Heart right ventricle (tissue), 16 donors: Measurements from ENCODE around the gene RRM2. TPM values are rescaled to one million over a fixed set of nuclear protein-coding genes. Genes with fewer than 3 reads are reported as not detected.

Source experiments
- ATAC-seq, 8 donors: fragments of 200-7000 bp; cut with Tn5 transposase; one replicate each; pipeline ENCODE4 v1.9.1; 2020; ENCODE audit warnings: mild to moderate bottlenecking in 8 of 8, moderate library complexity in 8 of 8, moderate number of reproducible peaks in 1 of 8
- DNase-seq, 2 donors: peaks; one replicate each; pipeline ENCODE4 v3.0.0-alpha.2; 2020
- H3K27ac ChIP-seq, 10 donors: fragments of 200-600 bp; sonication (generic) in 2 of 10; one replicate each; pipeline versions ENCODE4 v1.5.0 to v1.8.0; 2020 to 2022; ENCODE audit warnings: mild to moderate bottlenecking in 3 of 10
- H3K27me3 ChIP-seq, 7 donors: fragments of 200-600 bp; one replicate each; pipeline ENCODE4 v1.8.0; 2021 to 2022; ENCODE audit warnings: mild to moderate bottlenecking in 2 of 7
- H3K36me3 ChIP-seq, 9 donors: fragments of 200-600 bp; sonication (generic) in 1 of 9; one replicate each; pipeline versions ENCODE4 v1.5.0 to v1.8.0; 2020 to 2022; ENCODE audit warnings: mild to moderate bottlenecking in 2 of 9
- H3K4me1 ChIP-seq, 9 donors: fragments of 200-600 bp; sonication (generic) in 1 of 9; one replicate each; pipeline versions ENCODE4 v1.5.0 to v1.8.0; 2020 to 2022; ENCODE audit warnings: mild to moderate bottlenecking in 4 of 9
- H3K4me3 ChIP-seq, 10 donors: fragments of 200-600 bp; sonication (generic) in 2 of 10; one replicate each; pipeline versions ENCODE4 v1.5.0 to v1.8.0; 2020 to 2022; ENCODE audit warnings: mild to moderate bottlenecking in 7 of 10, moderate library complexity in 2 of 10
- H3K9me3 ChIP-seq, 11 donors: fragments of 200-600 bp in 10 of 11; sonication (generic) in 2 of 11; one replicate each; pipeline versions ENCODE4 v1.5.0 to v1.8.0; 2013 to 2022; ENCODE audit warnings: mild to moderate bottlenecking in 2 of 11, control low read depth in 1 of 11, moderate library complexity in 1 of 11
- WGBS, 2 donors: extraction: QIAGEN DNeasy Blood & Tissue Kit; methylation state at CpG; one replicate each; pipeline ENCODE4 v1.1.7; 2013; ENCODE audit warnings: inconsistent platforms in 1 of 2; 5-methylcytosine and 5-hydroxymethylcytosine counted together
- intact Hi-C, 10 donors: fragments of 100-400 bp; cut with DNase I; formaldehyde crosslinking; loops; one replicate each; pipeline versions ENCODE4 v1.11.1 to v1.14.2; 2022
- polyA plus RNA-seq, 2 donors: library from polyadenylated mRNA; stranded (reverse); fragments of 200-250 nt; gene quantifications; one replicate each; pipeline ENCODE4 v1.2.3, GENCODE V29; 2013
- total RNA-seq, 10 donors: library from RNA; stranded (reverse); fragmentation: NEBNext Ultra II Directional in 3 of 10; extraction: Animal tissue kit (Norgen Biotek cat#: 25700) in 3 of 10; gene quantifications; one replicate each; pipeline versions ENCODE4 v1.2.1 to v1.2.4, GENCODE V29; 2021 to 2023
- TF ChIP-seq, protein P1 (sequence below), 9 donors: fragments of 200-600 bp; sonication (generic) in 2 of 9; IDR thresholded peaks; one replicate each; pipeline versions ENCODE4 v1.5.0 to v1.8.0; 2021 to 2022; ENCODE audit warnings: antibody characterized with exemption in 9 of 9, mild to moderate bottlenecking in 5 of 9, moderate library complexity in 1 of 9
- donor health status: Arrhythmogenic right ventricular cardiomyopathy.
- donor health status: ischemic (EF 13 %, LVEDD 7.1; RV severe dilation, severe dysfunction).
- donor health status: healthy with polysubstance abuse.
- donor health status: DM: no; HTN: yes; CAD: no.
- donor health status: DM: no; HTN: no; CAD: no.
- donor health status: ischemic (EF 25% LVEDD 6.9; RV normal size, moderate dysfunction).
- donor health status: ischemic (EF 25% LVEDD 5.7; RV mildly dilated, moderate dysfunction).
- donor health status: healthy.
- donor health status: DM: yes; HTN: yes; CAD: no.
- donor health status: Ischemic cardiomyopathy.
- donor health status: ischemic (EF 35%, LVEDD 5.7; RV mildly dilated, moderate dysfunction).
- donor health status: nonischemic (EF 11% LVEDD 7.7; RV severe dilation, severe dysfunction).
- donor health status: DM: yes; HTN: yes; CAD: no.
- donor health status: PGD.
- donor health status: ischemic (EF 29% LVEDD 5.4; RV normal size, mild dysfunction).
- donor health status: nonischemic (EF 23%, LVEDD 6.1; RV moderate dilation, normal function).

RRM2 gene
- total and polyA plus RNA-seq, 12 donors, result 0.08 to 18.7 (median 0.85) TPM

- no peaks in the 10 kb centered on the region for H3K27me3 ChIP-seq
- H3K4me3 ChIP-seq, result no peak overlapping the region
- 87 to 88% methylated on average over 18 of the region's 18 CpGs for WGBS, 2 donors
- H3K9me3 ChIP-seq, result no peaks in the 10 kb centered on the region
- no peak overlapping the region for H3K27ac ChIP-seq
- intact Hi-C loops, result no loop called here
- H3K36me3 ChIP-seq, result no peaks in the 10 kb centered on the region
- ATAC-seq (no peak), DNase-seq (no peak)
- peaks cover 0 to 15% (median 6%) of the 10 kb centered on the region in 9 donors for H3K4me1 ChIP-seq
- TF ChIP-seq, protein P1, sequence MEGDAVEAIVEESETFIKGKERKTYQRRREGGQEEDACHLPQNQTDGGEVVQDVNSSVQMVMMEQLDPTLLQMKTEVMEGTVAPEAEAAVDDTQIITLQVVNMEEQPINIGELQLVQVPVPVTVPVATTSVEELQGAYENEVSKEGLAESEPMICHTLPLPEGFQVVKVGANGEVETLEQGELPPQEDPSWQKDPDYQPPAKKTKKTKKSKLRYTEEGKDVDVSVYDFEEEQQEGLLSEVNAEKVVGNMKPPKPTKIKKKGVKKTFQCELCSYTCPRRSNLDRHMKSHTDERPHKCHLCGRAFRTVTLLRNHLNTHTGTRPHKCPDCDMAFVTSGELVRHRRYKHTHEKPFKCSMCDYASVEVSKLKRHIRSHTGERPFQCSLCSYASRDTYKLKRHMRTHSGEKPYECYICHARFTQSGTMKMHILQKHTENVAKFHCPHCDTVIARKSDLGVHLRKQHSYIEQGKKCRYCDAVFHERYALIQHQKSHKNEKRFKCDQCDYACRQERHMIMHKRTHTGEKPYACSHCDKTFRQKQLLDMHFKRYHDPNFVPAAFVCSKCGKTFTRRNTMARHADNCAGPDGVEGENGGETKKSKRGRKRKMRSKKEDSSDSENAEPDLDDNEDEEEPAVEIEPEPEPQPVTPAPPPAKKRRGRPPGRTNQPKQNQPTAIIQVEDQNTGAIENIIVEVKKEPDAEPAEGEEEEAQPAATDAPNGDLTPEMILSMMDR (IDR thresholded peaks at IDR 0.05), result no peak
These were observed 44.2 kb downstream of the RRM2 start for GRCh38 chr2:10166676-10167292.

DNA sequence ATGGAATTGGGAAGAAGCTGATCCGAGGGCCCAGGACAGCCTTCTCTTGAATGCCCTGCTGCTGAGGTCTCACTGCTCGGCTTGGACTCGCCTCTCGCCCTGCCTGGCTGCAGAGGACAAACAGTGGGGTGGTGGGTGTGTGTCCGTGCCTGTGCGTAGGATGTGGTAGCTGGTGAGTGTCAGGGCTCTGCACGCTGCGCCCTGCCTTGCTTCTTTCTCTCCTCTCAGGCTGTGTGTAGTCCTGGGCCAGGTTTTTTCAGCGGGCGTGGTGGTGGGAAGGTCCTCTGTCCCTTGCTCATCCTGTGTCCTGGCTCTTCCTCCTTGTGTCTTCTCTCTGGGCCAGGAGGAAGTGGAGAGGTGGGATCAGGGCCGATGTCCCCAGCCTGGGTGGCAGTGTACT lies 44.8 kb downstream of the RRM2 start:
- Histone ChIP-seq H3K4me3 (no peak overlapping the region), H3K27ac (no peak overlapping the region), H3K36me3 (no peaks in the 10 kb centered on the region), H3K27me3 (no peaks in the 10 kb centered on the region), H3K9me3 (no peaks in the 10 kb centered on the region), H3K4me1 (peaks cover 0 to 14% (median 6%) of the 10 kb centered on the region in 9 donors)
- TF ChIP-seq, protein P1 (IDR thresholded peaks at IDR 0.05), result no peak
- intact Hi-C loops, result no loop called here
- ATAC-seq (no peak), DNase-seq (no peak)
- WGBS, 2 donors, result 88 to 92% methylated on average over 11 of the region's 11 CpGs

- H3K4me3 ChIP-seq, result no peak overlapping the region
- TF ChIP-seq, protein P1 (IDR thresholded peaks at IDR 0.05), result no peak
- H3K4me1 ChIP-seq, result peaks cover 0 to 6% (median 0%) of the 10 kb centered on the region in 9 donors
- no peaks in the 10 kb centered on the region for H3K27me3 ChIP-seq
- DNase-seq, result no peak
- no peak for ATAC-seq
- no peak overlapping the region for H3K27ac ChIP-seq
- H3K9me3 ChIP-seq, result no peaks in the 10 kb centered on the region
- no peaks in the 10 kb centered on the region for H3K36me3 ChIP-seq
- WGBS, 2 donors, result 95 to 97% methylated on average over 5 of the region's 5 CpGs
- intact Hi-C loops, result no loop called here
These were observed 45.7 kb downstream of the RRM2 start for GRCh38 chr2:10168221-10168620.

DNA sequence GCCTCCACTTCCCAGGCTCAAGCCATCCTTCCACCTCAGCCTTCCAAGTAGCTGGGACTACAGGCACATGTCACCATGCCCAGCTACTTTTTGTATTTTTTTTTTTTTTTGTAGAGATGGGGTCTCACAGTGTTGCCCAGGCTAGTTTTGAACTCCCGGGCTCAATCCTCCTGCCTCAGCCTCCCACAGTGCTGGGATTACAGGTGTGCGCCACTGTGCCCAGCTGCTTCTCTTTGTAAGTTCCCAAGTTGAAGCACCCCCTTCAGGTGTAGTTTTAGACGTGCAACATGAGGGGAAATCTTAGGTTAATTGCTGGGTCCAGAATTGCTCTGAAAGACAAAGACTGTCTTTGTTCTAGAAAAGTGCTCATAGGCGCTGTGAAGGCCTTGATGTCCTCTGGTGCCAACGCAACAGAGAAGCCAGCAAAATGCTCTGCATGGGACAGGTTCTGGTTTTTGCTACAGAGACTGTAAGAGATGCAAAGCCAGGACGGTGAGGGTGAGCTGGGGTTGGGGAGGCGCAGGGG lies 46.6 kb downstream of the RRM2 start:
- no peaks in the 10 kb centered on the region for H3K9me3 ChIP-seq
- no peaks in the 10 kb centered on the region for H3K4me1 ChIP-seq
- no peaks in the 10 kb centered on the region for H3K27me3 ChIP-seq
- DNase-seq (no peak), ATAC-seq (no peak)
- H3K27ac ChIP-seq, result no peak overlapping the region
- 95 to 98% methylated on average over 7 of the region's 7 CpGs for WGBS, 2 donors
- no peak overlapping the region for H3K4me3 ChIP-seq
- TF ChIP-seq, protein P1 (IDR thresholded peaks at IDR 0.05), result no peak
- H3K36me3 ChIP-seq, result no peaks in the 10 kb centered on the region
- intact Hi-C loops, result no loop called here
